GM18520 (cell line): ENCODE results near the gene FANCE.
A peak's percentile ranks its signal among the peaks of the same experiment; 100 is the strongest.

Experiments
- ATAC-seq: cut with Tn5 transposase; IDR thresholded peaks from one replicate; pipeline ENCODE4 v1.9.1; 2021; ENCODE audit not compliant: unreplicated experiment

The FANCE gene

GRCh38 chr6:35452183-35453090 is at the start of gene FANCE:
FANCE (plus strand) TSS chr6:35452338; CDS start chr6:35452546, 208 bp downstream.
- ATAC-seq = peak; percentile 87

- no peak for ATAC-seq
These were observed 49.3 kb upstream of the FANCE start for GRCh38 chr6:35402856-35403191.

- no peak for ATAC-seq
These were observed 48.3 kb upstream of the FANCE start for GRCh38 chr6:35403544-35404442.

GRCh38 chr6:35406711-35407485 is 45.2 kb upstream of the FANCE start:
- ATAC-seq = no peak

GRCh38 chr6:35409245-35409644 is 42.9 kb upstream of the FANCE start:
- ATAC-seq = no peak

- ATAC-seq = no peak
These were observed 42.0 kb upstream of the FANCE start for GRCh38 chr6:35410131-35410530.

- no peak for ATAC-seq
These were observed 41.1 kb upstream of the FANCE start for GRCh38 chr6:35411066-35411465.

- no peak for ATAC-seq
These were observed 40.0 kb upstream of the FANCE start for GRCh38 chr6:35412102-35412501.

GRCh38 chr6:35413911-35414310 is 38.2 kb upstream of the FANCE start:
- no peak for ATAC-seq

GRCh38 chr6:35415065-35415891 is 36.9 kb upstream of the FANCE start:
- ATAC-seq = no peak

GRCh38 chr6:35417979-35418661 is 34.0 kb upstream of the FANCE start:
- ATAC-seq = no peak

GRCh38 chr6:35419417-35419816 is 32.7 kb upstream of the FANCE start:
- ATAC-seq = no peak

- ATAC-seq = no peak
These were observed 32.2 kb upstream of the FANCE start for GRCh38 chr6:35419961-35420360.

GRCh38 chr6:35425284-35425683 is 26.9 kb upstream of the FANCE start:
- ATAC-seq = no peak

GRCh38 chr6:35426074-35426473 is 26.1 kb upstream of the FANCE start:
- ATAC-seq = no peak

- ATAC-seq = no peak
These were observed 24.7 kb upstream of the FANCE start for GRCh38 chr6:35427435-35427834.

- ATAC-seq = no peak
These were observed 24.3 kb upstream of the FANCE start for GRCh38 chr6:35427851-35428321.

GRCh38 chr6:35428421-35429149 is 23.6 kb upstream of the FANCE start:
- no peak for ATAC-seq

- ATAC-seq = no peak
These were observed 22.7 kb upstream of the FANCE start for GRCh38 chr6:35429463-35429862.
